Duodenal mucosa (tissue), 2 donors: ENCODE results near the gene KRTAP10-10.
"Not testable (repeated sequence)": the region's sequence is repeated elsewhere in the genome, so short reads cannot be mapped to it uniquely, and the experiment has no call there.

Experiments used
- H3K27ac ChIP-seq: one replicate; pipeline ENCODE4 v1.7.0; 2013; ENCODE audit warnings: low read depth, low read length
- H3K27me3 ChIP-seq, 2 donors: one replicate each; pipeline ENCODE4 v1.7.0; 2013; ENCODE audit warnings: low read length in 2 of 2, control low read depth in 1 of 2; ENCODE audit not compliant: insufficient read depth in 2 of 2, control insufficient read depth in 1 of 2
- H3K36me3 ChIP-seq, 2 donors: one replicate each; pipeline ENCODE4 v1.7.0; 2013; ENCODE audit warnings: low read length in 2 of 2, control low read depth in 1 of 2; ENCODE audit not compliant: insufficient read depth in 2 of 2, control insufficient read depth in 1 of 2
- H3K4me1 ChIP-seq, 2 donors: one replicate each; pipeline ENCODE4 v1.7.0; 2013; ENCODE audit warnings: low read length in 2 of 2, control low read depth in 1 of 2; ENCODE audit not compliant: insufficient read depth in 2 of 2, control insufficient read depth in 1 of 2
- H3K4me3 ChIP-seq, 2 donors: one replicate each; pipeline ENCODE4 v1.7.0; 2013; ENCODE audit warnings: low read length in 2 of 2, low read depth in 1 of 2
- H3K9ac ChIP-seq, 2 donors: one replicate each; pipeline ENCODE4 v1.7.0; 2013; ENCODE audit warnings: low read length in 2 of 2, low read depth in 1 of 2
- H3K9me3 ChIP-seq, 2 donors: one replicate each; pipeline ENCODE4 v1.7.0; 2013; ENCODE audit warnings: low read length in 2 of 2, control low read depth in 1 of 2; ENCODE audit not compliant: control insufficient read depth in 1 of 2

Gene KRTAP10-10

DNA sequence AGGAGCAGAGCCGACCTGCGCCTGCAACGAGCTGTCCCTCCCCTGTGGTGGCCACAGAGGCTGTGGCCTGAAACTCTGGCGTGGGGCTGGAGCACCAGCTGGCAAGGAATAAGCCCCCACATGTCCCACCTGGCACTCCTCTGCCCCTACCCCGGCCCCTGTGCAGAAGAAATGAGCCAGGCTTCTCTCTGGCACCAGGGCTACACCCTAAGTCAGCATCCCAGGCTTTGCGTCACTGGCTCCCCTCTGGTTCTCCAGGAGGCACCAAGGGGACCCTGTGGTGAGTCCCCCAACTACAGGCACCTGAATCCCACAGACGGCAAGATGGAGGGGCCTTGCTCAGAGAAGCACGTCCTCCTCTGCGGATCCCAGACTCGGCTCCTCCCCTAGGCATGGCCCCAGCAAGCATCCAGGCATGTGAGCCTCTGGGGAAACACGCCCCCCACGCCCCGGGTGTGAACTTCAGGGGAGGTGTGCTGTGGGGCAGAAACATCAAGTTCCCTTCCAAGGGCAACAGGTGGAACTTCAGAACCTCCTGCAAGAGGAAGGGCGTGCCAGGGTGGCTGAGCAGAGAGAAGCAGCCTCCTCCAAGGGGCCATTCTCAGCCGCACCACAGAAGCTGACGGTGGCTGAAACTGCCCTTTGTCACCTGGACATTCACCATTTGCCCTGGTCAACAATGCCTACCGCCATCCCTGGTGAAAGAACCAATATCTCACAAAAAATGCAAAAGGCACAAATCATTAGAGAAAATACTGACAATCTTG is 33.9 kb upstream of the KRTAP10-10 start:
- no peaks in the 10 kb centered on the region for H3K9me3 ChIP-seq
- peaks cover 5 to 21% of the 10 kb centered on the region in 2 donors for H3K27me3 ChIP-seq
- H3K27ac ChIP-seq: no peak overlapping the region
- no peaks in the 10 kb centered on the region for H3K36me3 ChIP-seq
- no peak overlapping the region for H3K4me3 ChIP-seq
- H3K9ac ChIP-seq: no peak overlapping the region
- H3K4me1 ChIP-seq: no peaks in the 10 kb centered on the region

GRCh38 chr21:44603911-44604310 is 33.2 kb upstream of the KRTAP10-10 start:
- H3K27me3 ChIP-seq: peaks cover 5 to 21% of the 10 kb centered on the region in 2 donors
- no peak overlapping the region for H3K27ac ChIP-seq

DNA sequence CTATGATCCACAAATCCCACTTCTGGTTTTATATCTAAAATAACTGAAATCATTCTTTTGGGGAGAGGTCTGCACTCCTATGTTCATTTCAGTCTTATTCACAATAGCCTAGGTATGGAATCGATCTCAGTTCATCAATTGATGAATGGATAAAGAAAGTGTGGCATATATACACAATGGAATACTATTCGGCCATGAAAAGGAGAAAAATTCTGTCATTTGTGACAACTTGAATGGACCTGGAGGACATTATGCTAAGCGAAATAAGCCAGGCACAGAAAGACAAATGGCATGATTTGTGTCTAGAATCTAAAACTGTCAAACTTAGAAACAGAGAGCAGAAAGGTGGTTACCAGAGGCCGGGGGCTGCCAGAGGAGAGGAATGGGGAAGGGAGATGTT is 30.7 kb upstream of the KRTAP10-10 start:
- H3K27me3 ChIP-seq: peaks cover 5 to 7% of the 10 kb centered on the region in 2 donors
- H3K4me3 ChIP-seq: no peak overlapping the region
- H3K36me3 ChIP-seq: no peaks in the 10 kb centered on the region
- H3K4me1 ChIP-seq: no peaks in the 10 kb centered on the region
- H3K27ac ChIP-seq: no peak overlapping the region
- H3K9me3 ChIP-seq: peaks cover 5 to 7% of the 10 kb centered on the region in 2 donors
- no peak overlapping the region for H3K9ac ChIP-seq

More at GRCh38 chr21:44603911-44604310, 33.2 kb upstream of the KRTAP10-10 start:
- Histone ChIP-seq H3K9ac (no peak overlapping the region), H3K4me3 (no peak overlapping the region), H3K9me3 (no peaks in the 10 kb centered on the region), H3K36me3 (no peaks in the 10 kb centered on the region), H3K4me1 (no peaks in the 10 kb centered on the region)

DNA sequence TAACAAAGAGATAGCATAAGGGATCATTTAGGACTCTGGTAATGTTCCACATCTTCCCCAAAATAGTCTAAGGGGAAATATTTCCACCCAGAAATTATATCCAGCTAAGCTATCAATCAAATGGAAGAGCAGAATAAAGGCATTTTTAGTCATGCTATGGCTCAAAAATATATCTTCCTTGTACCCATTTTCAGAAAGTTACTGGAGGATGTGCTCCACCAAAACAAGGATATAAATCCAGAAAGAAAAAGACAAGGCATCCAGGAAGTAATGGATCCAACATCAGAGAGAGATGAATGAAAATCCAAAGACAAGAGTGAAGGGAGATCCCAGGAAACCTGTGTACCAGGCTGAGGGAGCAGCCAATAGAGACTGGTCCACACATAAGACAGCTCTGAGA is 28.0 kb upstream of the KRTAP10-10 start:
- Histone ChIP-seq H3K4me3 (no peak overlapping the region), H3K9ac (no peak overlapping the region)

DNA sequence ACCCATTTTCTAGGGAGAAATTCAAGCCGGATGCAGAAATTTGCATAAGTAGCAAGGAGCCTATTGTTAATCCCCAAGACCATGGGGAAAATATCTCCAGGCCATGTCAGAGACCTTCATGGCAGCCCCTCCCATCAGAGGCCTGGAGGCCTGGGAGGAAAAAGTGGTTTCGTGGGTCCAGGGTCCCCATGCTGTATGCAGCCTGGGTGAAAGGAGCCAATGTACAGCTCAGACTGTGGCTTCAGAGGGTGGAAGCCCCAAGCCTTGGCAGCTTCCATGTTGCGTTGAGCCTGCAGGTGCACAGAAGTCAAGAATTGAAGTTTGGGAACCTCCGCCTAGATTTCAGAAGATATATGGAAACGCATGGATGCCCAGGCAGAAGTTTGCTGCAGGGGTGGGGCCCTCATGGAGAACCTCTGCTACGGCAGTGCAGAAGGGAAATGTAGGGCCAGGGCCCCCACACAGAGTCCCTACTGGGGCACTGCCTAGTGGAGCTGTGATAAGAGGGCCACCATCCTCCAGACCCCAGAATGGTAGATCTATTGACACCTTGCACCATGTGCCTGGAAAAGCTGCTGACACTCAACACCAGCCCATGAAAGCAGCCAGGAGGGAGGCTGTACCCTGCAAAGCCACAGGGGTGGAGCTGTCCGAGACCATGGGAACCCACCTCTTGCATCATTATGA is 26.9 kb upstream of the KRTAP10-10 start:
- not testable (repeated sequence) for H3K27me3 ChIP-seq, H3K27ac ChIP-seq, H3K4me3 ChIP-seq, H3K4me1 ChIP-seq, H3K36me3 ChIP-seq, H3K9ac ChIP-seq, H3K9me3 ChIP-seq

More for the DNA sequence above, 28.0 kb upstream of the KRTAP10-10 start:
- no peaks in the 10 kb centered on the region for H3K27me3 ChIP-seq
- peaks cover 5 to 7% of the 10 kb centered on the region in 2 donors for H3K9me3 ChIP-seq
- H3K4me1 ChIP-seq: no peaks in the 10 kb centered on the region
- no peaks in the 10 kb centered on the region for H3K36me3 ChIP-seq
- no peak overlapping the region for H3K27ac ChIP-seq

GRCh38 chr21:44611551-44611950 is 25.6 kb upstream of the KRTAP10-10 start:
- no peaks in the 10 kb centered on the region for H3K27me3 ChIP-seq
- H3K27ac ChIP-seq: no peak overlapping the region

GRCh38 chr21:44612029-44612486 is 25.1 kb upstream of the KRTAP10-10 start, which contains the start of gene KRTAP10-8:
KRTAP10-8 (plus strand) TSS chr21:44612079; CDS start chr21:44612101, 22 bp downstream.
- no peak within 1 kb of the TSS for H3K4me3 ChIP-seq
- H3K27me3 ChIP-seq: no peaks in the 10 kb centered on the region
- no peaks in the 10 kb centered on the region for H3K36me3 ChIP-seq
- H3K9ac ChIP-seq: no peak within 1 kb of the TSS
- no peaks in the 10 kb centered on the region for H3K4me1 ChIP-seq
- peaks cover 5 to 7% of the 10 kb centered on the region in 2 donors for H3K9me3 ChIP-seq
- H3K27ac ChIP-seq: no peak within 1 kb of the TSS

More at GRCh38 chr21:44611551-44611950, 25.6 kb upstream of the KRTAP10-10 start:
- Histone ChIP-seq H3K9ac (no peak overlapping the region), H3K9me3 (peaks cover 5 to 7% of the 10 kb centered on the region in 2 donors), H3K36me3 (no peaks in the 10 kb centered on the region), H3K4me1 (no peaks in the 10 kb centered on the region), H3K4me3 (no peak overlapping the region)

- H3K27me3 ChIP-seq: no peaks in the 10 kb centered on the region
- H3K27ac ChIP-seq: no peak overlapping the region
- no peak overlapping the region for H3K4me3 ChIP-seq
- H3K9ac ChIP-seq: no peak overlapping the region
- H3K9me3 ChIP-seq: peaks cover 5 to 7% of the 10 kb centered on the region in 2 donors
- no peaks in the 10 kb centered on the region for H3K36me3 ChIP-seq
- no peaks in the 10 kb centered on the region for H3K4me1 ChIP-seq
Measured at GRCh38 chr21:44612669-44613229, 24.4 kb upstream of the KRTAP10-10 start.

- Histone ChIP-seq H3K27ac (no peak overlapping the region), H3K9me3 (peaks cover 5 to 7% of the 10 kb centered on the region in 2 donors), H3K4me3 (no peak overlapping the region), H3K27me3 (no peaks in the 10 kb centered on the region), H3K9ac (no peak overlapping the region), H3K36me3 (no peaks in the 10 kb centered on the region), H3K4me1 (peaks cover 0 to 3% of the 10 kb centered on the region in 2 donors)
Measured at GRCh38 chr21:44613386-44614155, 23.6 kb upstream of the KRTAP10-10 start.
